Measurements from ENCODE around the gene OR1B1.

Gene OR1B1

DNA sequence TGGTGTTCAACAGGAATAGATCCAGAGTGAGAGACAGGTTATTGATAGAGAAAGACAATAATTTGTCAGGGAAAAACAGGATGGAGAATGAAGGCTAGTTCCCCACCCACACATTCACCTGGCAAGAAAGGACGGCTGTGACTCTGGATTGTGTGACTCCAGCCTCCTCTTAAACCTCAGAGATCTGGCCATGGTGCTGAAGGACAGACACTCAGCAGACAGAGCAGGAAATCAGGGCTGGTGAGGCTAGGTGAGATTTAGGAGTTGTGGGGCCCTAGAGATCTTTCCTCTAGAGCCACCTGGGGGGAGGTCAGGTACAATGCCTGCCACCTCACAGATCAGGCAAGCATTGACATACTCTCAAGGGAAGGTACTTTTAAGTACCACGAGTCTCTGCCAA, 15.2 kb downstream of the OR1B1 start:
- TF ChIP-seq, protein P1, sequence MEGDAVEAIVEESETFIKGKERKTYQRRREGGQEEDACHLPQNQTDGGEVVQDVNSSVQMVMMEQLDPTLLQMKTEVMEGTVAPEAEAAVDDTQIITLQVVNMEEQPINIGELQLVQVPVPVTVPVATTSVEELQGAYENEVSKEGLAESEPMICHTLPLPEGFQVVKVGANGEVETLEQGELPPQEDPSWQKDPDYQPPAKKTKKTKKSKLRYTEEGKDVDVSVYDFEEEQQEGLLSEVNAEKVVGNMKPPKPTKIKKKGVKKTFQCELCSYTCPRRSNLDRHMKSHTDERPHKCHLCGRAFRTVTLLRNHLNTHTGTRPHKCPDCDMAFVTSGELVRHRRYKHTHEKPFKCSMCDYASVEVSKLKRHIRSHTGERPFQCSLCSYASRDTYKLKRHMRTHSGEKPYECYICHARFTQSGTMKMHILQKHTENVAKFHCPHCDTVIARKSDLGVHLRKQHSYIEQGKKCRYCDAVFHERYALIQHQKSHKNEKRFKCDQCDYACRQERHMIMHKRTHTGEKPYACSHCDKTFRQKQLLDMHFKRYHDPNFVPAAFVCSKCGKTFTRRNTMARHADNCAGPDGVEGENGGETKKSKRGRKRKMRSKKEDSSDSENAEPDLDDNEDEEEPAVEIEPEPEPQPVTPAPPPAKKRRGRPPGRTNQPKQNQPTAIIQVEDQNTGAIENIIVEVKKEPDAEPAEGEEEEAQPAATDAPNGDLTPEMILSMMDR (IDR thresholded peaks at IDR 0.05; ENCODE audit: insufficient read depth, low read length, poor library complexity, severe bottlenecking) = no peak
- Histone ChIP-seq H3K27me3 (replicated peaks; ENCODE audit: control insufficient read depth, insufficient read depth, low read length) (no peaks in the 10 kb centered on the region), H3K4me3 (replicated peaks; ENCODE audit: low read depth, low read length) (no peak overlapping the region), H3K36me3 (ENCODE audit: control insufficient read depth, insufficient read depth, low read length) (no peaks in the 10 kb centered on the region)
- DNase-seq (ENCODE audit: extremely low read depth, insufficient read length) = no peak

DNA sequence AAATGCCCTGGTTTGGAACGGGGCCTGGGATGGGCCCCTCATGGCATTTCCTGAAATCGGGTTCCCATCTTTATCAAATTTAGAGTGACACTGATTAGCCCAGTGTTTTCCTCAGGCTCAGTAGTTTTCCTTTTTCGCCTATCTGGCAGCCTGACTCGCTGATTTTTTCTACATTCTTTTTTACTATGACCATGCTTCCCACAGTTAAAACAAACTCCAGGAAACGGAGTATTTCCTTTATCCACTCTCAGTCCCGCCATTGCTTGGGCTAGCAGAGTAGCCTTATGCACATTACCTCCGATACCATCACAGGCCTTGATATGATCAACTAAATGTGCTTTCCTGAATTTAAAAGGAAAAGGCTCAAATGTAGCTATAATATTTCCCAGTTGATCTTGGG, 37.4 kb downstream of the OR1B1 start:
- Histone ChIP-seq H3K27me3 (replicated peaks; ENCODE audit: control insufficient read depth, insufficient read depth, low read length) (no peaks in the 10 kb centered on the region), H3K36me3 (ENCODE audit: control insufficient read depth, insufficient read depth, low read length) (no peaks in the 10 kb centered on the region), H3K4me3 (replicated peaks; ENCODE audit: low read depth, low read length) (no peak overlapping the region)
- no peak for DNase-seq (ENCODE audit: extremely low read depth, insufficient read length)
- TF ChIP-seq, protein P1 (IDR thresholded peaks at IDR 0.05; ENCODE audit: insufficient read depth, low read length, poor library complexity, severe bottlenecking) = no peak

DNA sequence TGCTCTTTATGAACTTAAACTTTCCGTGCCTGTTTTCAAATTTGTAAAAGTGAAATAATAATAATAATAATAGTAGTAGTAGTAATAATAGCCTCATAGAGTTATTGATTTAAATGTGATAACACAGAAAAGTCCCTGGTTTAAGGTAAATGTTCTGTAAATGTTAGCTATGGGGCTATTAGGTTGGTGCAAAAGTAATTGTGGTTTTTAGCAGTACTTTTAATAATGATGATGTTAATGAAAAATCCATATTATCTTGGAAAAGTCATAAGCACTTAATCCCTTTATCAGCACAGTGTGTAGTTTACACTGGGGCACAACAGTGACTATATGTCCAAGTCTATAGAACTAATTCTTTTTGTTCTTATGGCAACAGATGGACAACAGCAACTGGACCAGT, 43.1 kb downstream of the OR1B1 start, which contains the start of gene OR1Q1:
TSS of gene OR1Q1 (plus strand) at position 377 of the 400 bp plus-strand sequence. CDS start at position 377, 0 bp downstream.
- DNase-seq (ENCODE audit: extremely low read depth, insufficient read length) = no peak
- Histone ChIP-seq H3K36me3 (ENCODE audit: control insufficient read depth, insufficient read depth, low read length) (no peaks in the 10 kb centered on the region), H3K4me3 (replicated peaks; ENCODE audit: low read depth, low read length) (no peak within 1 kb of the TSS), H3K27me3 (replicated peaks; ENCODE audit: control insufficient read depth, insufficient read depth, low read length) (no peaks in the 10 kb centered on the region)
- TF ChIP-seq, protein P1 (IDR thresholded peaks at IDR 0.05; ENCODE audit: insufficient read depth, low read length, poor library complexity, severe bottlenecking) = no peak

DNA sequence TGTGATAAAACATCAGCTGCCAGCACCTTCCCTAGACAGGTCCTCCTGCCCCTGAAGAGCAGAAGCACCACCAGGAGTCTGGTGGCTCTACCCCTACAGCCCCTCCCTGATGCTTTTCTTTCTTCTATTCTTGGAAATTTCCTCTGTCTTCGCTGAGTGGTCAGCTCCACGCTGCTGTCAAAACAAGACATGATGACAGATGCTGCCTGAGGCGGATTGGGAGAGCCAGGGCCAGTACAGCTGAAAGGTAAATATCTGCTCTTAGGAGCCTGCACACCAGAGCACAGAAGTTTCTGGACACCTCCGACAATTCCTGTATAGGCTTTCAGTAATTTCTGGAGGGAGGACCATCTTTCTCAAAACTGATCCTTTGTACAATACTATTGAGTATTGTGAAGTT, 47.6 kb downstream of the OR1B1 start:
- DNase-seq (ENCODE audit: extremely low read depth, insufficient read length) = no peak
- H3K4me3 ChIP-seq (replicated peaks; ENCODE audit: low read depth, low read length) = no peak overlapping the region
- no peaks in the 10 kb centered on the region for H3K27me3 ChIP-seq (replicated peaks; ENCODE audit: control insufficient read depth, insufficient read depth, low read length)
- H3K36me3 ChIP-seq (ENCODE audit: control insufficient read depth, insufficient read depth, low read length) = no peaks in the 10 kb centered on the region
- TF ChIP-seq, protein P1 (IDR thresholded peaks at IDR 0.05; ENCODE audit: insufficient read depth, low read length, poor library complexity, severe bottlenecking) = no peak

DNA sequence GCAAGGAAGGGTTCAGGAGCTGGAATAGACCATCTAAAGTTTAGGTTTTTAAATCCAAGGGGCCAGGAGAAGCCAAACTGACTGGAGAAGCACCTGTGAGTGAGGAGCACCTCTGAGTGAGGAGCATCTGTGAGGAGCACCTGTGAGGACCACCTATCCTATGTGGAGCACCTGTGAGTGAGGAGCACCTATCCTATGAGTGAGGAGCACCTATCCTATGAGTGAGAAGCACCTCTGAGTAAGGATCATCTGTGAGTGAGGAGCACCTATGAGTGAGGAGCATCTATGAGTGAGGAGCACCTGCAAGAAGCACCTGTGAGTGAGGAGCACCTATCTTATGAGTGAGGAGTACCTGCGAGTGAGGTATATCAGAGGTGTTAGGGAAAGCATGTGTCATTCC, 50.8 kb downstream of the OR1B1 start:
- H3K4me3 ChIP-seq (replicated peaks; ENCODE audit: low read depth, low read length) = no peak overlapping the region

More for the DNA sequence above, 50.8 kb downstream of the OR1B1 start:
- no peaks in the 10 kb centered on the region for H3K27me3 ChIP-seq (replicated peaks; ENCODE audit: control insufficient read depth, insufficient read depth, low read length)
- DNase-seq (ENCODE audit: extremely low read depth, insufficient read length) = no peak
- no peaks in the 10 kb centered on the region for H3K36me3 ChIP-seq (ENCODE audit: control insufficient read depth, insufficient read depth, low read length)
- TF ChIP-seq, protein P1 (IDR thresholded peaks at IDR 0.05; ENCODE audit: insufficient read depth, low read length, poor library complexity, severe bottlenecking) = no peak

All from GM06990 (cell line).